ENCODE results near the gene TMEM139.

DNA sequence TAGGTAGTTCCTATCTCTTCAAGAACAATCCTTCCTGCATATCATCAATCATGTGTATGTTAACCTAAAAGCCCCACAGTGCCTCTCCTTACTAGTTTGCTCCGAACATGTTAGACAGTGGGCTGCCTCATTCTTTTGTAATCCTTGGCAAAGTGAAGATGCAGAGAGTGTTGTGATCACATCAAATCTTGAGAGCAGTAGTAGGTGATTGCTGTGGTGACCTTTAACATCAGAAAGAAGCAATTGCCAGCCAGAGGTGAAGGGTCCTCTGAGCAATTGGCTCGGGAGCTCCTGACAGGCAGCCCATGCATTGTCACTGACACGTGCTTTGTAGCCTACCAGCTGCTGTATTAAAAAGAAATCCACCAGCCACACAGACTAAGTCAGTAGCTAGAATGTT is 41.1 kb upstream of the TMEM139 start:
- no peak for TF ChIP-seq YY1 (IDR thresholded peaks at IDR 0.05; ENCODE audit: insufficient read depth, insufficient read length)
- TF ChIP-seq ZNF274 (IDR thresholded peaks at IDR 0.05; ENCODE audit: low read depth, low read length): no peak

All from NT2/D1 (cell line).